Endometrial microvascular endothelial cells (primary cell): ENCODE results near the gene YAP1. TPM values are rescaled to one million over a fixed set of nuclear protein-coding genes. Genes with fewer than 3 reads are reported as not detected.

ENCODE experiments used
- in situ Hi-C: cut with HindIII; loops from 2 replicates; pipeline ENCODE4 v1.10.0; 2017; ENCODE audit warnings: low sequenced_read_pairs, low pct_unique_long_range_greater_than_20kb; ENCODE audit errors: inconsistent ontology term
- total RNA-seq: library from RNA; depleted of rRNA; stranded (reverse); fragments of >200 nt; gene quantifications from one replicate; pipeline ENCODE4 v1.2.3, GENCODE V29; 2015; ENCODE audit errors: inconsistent ontology term

Gene YAP1
- total RNA-seq, 1 donor from 2014 or later = 3.2 TPM

GRCh38 chr11:102115557-102115956, 5.3 kb downstream of the YAP1 start:
- in situ Hi-C loops = no loop called here

- in situ Hi-C loops = no loop called here
Observed at GRCh38 chr11:102116453-102117205, 6.4 kb downstream of the YAP1 start.

- in situ Hi-C loops = no loop called here
Observed at GRCh38 chr11:102117472-102118113, 7.3 kb downstream of the YAP1 start.

GRCh38 chr11:102118937-102119336, 8.7 kb downstream of the YAP1 start:
- in situ Hi-C loops = no loop called here

- in situ Hi-C loops = no loop called here
Observed at GRCh38 chr11:102119997-102120396, 9.8 kb downstream of the YAP1 start.

- in situ Hi-C loops = no loop called here
Observed at GRCh38 chr11:102120437-102120973, 10.3 kb downstream of the YAP1 start.

GRCh38 chr11:102121329-102121728, 11.1 kb downstream of the YAP1 start:
- in situ Hi-C loops = no loop called here

GRCh38 chr11:102134597-102134996, 24.4 kb downstream of the YAP1 start:
- in situ Hi-C loops = no loop called here

- in situ Hi-C loops = no loop called here
Observed at GRCh38 chr11:102135256-102135655, 25.0 kb downstream of the YAP1 start.

GRCh38 chr11:102138223-102138622, 28.0 kb downstream of the YAP1 start:
- in situ Hi-C loops = no loop called here

- in situ Hi-C loops = no loop called here
Observed at GRCh38 chr11:102138670-102139069, 28.4 kb downstream of the YAP1 start.

- in situ Hi-C loops = no loop called here
Observed at GRCh38 chr11:102139081-102139498, 28.8 kb downstream of the YAP1 start.

GRCh38 chr11:102142333-102142732, 32.1 kb downstream of the YAP1 start:
- in situ Hi-C loops = no loop called here

GRCh38 chr11:102143867-102144266, 33.6 kb downstream of the YAP1 start:
- in situ Hi-C loops = no loop called here

GRCh38 chr11:102144357-102145355, 34.4 kb downstream of the YAP1 start:
- in situ Hi-C loops = no loop called here

- in situ Hi-C loops = no loop called here
Observed at GRCh38 chr11:102147015-102147414, 36.8 kb downstream of the YAP1 start.

- in situ Hi-C loops = no loop called here
Observed at GRCh38 chr11:102147632-102148031, 37.4 kb downstream of the YAP1 start.

- in situ Hi-C loops = no loop called here
Observed at GRCh38 chr11:102148059-102148458, 37.8 kb downstream of the YAP1 start.
